ENCODE measurements around the gene FBLN1.

DNA sequence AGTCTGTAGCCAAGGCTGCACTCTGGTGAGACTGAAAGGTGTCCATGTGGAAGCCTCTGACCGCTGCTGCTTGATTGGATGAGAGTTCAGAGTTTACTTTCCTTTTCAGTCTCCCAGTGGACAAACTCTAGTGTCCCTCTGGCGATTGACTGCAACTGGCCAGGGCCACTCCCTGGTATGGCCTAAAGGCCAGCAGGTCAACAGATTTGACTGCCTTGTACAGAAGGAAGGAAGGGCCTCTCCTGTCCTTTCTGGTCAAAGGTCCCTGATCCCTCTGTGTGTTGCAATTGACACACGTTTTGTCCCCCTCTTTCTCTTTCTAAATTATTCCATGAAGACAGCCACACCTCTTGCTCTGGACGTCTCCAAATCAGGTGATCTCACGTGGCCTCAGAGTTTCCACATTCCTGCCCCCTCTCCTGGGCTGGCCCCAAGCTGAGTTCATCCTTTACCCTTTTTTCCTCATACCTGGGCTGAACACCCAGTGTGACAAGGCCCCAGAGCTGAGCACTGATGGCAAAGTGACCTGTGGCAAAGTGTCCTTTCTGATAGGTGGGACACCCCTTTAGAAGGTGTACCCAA is 18.7 kb upstream of the FBLN1 start:
- TF ChIP-seq, protein P1, sequence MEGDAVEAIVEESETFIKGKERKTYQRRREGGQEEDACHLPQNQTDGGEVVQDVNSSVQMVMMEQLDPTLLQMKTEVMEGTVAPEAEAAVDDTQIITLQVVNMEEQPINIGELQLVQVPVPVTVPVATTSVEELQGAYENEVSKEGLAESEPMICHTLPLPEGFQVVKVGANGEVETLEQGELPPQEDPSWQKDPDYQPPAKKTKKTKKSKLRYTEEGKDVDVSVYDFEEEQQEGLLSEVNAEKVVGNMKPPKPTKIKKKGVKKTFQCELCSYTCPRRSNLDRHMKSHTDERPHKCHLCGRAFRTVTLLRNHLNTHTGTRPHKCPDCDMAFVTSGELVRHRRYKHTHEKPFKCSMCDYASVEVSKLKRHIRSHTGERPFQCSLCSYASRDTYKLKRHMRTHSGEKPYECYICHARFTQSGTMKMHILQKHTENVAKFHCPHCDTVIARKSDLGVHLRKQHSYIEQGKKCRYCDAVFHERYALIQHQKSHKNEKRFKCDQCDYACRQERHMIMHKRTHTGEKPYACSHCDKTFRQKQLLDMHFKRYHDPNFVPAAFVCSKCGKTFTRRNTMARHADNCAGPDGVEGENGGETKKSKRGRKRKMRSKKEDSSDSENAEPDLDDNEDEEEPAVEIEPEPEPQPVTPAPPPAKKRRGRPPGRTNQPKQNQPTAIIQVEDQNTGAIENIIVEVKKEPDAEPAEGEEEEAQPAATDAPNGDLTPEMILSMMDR (IDR thresholded peaks at IDR 0.05) = no peak
- TF ChIP-seq POLR2A (IDR thresholded peaks at IDR 0.05) = no peak

Measured in stomach (tissue), 4 donors.